Retina (tissue), 1 donor: ENCODE measurements around the gene KEL.
"Not testable (repeated sequence)": the region's sequence is repeated elsewhere in the genome, so short reads cannot be mapped to it uniquely, and the experiment has no call there.

Experiments
- DNase-seq: peaks from one replicate; pipeline ENCODE4 v3.0.0-alpha.2; 2016

Gene KEL, protein sequence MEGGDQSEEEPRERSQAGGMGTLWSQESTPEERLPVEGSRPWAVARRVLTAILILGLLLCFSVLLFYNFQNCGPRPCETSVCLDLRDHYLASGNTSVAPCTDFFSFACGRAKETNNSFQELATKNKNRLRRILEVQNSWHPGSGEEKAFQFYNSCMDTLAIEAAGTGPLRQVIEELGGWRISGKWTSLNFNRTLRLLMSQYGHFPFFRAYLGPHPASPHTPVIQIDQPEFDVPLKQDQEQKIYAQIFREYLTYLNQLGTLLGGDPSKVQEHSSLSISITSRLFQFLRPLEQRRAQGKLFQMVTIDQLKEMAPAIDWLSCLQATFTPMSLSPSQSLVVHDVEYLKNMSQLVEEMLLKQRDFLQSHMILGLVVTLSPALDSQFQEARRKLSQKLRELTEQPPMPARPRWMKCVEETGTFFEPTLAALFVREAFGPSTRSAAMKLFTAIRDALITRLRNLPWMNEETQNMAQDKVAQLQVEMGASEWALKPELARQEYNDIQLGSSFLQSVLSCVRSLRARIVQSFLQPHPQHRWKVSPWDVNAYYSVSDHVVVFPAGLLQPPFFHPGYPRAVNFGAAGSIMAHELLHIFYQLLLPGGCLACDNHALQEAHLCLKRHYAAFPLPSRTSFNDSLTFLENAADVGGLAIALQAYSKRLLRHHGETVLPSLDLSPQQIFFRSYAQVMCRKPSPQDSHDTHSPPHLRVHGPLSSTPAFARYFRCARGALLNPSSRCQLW

DNA sequence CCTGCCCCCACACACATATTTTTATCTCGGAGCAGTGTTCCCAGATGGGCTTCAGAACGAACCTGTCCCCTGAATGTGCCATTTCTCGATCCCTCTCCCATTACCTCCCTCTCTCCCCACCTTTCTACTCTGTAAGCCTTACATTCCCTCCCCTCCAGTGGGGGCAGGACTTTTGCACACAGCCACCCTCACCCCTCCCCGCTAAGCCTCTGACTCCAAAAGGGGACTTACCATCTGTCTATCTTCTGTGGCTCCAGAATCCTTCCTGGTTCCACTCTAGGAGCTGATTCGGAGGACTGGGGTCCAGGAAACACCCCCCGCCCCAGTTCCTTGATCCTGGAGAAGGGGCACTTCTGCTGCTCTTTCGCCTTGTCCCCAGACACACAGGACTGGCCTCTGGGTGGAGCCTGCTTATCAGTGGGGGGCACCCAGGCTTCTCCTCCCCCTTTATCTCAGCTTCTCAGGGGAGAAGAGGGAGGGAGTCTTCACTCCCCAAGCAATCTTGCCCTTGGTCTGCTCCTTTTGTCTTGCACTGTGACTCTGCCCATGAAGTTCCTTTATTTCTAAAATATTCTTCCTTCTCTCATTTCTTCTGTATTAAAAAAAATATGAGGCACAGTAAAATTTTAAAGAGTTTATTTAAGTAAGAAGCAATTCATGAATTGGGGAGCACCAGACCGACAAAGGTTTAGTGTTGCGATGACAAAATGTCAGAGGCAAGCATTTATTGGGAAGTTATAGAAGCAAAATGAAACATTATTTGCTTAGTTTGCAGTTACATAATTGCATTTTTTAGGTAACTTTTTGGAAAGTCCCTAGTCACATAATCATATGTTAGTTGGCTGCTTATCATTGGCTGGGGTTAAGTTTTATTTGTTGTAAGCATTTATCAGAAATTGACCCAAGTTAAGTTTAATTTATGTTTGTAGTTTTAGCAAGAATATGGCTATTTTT is at the start of gene KEL:
Gene KEL (minus strand): TSS at position 391 of the 954 bp plus-strand sequence. CDS start 157 bp downstream, at position 234.
- DNase-seq, result no peak

DNA sequence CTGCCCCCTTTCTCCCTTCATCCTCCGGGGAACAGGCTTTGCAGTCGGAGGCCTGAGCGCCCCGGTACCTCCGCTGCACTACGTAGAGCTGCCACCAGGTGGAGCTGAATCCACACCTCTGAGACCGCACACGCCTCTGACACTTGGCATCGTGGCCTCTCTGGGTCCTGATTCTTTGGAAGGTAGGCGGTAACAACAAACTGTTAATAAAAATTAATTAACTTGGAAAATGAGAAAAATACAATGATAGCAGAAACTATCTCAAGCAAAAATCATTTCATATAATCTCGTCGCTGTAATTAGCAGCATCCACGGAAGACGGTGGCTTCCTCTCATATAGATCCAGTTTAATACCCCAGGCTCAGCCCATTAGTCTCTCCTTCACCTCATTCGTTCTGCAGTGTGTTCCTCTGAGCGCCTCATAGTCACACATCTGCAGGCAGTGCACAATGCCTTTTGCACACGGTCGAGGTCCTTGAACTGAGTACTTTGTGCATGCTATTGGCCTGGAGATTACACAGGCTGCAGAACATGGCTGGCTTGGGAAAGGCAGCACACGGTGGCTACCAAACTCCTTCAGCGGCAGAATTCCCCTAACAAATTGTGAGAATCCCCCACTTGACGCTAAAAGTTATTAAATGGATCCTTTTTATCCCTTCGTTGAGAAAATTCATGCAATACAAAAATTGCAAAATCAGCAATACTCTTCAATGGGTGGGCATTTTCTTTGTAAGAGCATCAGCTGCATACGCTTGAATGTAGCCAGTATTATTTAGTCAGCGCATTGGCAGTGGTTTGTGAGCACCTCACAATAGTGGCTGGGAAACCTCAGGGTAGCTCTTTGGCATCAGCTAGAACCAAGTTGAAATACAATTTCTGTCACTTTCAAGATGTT is 46.1 kb upstream of the KEL start:
- DNase-seq, result peak; percentile 90

DNA sequence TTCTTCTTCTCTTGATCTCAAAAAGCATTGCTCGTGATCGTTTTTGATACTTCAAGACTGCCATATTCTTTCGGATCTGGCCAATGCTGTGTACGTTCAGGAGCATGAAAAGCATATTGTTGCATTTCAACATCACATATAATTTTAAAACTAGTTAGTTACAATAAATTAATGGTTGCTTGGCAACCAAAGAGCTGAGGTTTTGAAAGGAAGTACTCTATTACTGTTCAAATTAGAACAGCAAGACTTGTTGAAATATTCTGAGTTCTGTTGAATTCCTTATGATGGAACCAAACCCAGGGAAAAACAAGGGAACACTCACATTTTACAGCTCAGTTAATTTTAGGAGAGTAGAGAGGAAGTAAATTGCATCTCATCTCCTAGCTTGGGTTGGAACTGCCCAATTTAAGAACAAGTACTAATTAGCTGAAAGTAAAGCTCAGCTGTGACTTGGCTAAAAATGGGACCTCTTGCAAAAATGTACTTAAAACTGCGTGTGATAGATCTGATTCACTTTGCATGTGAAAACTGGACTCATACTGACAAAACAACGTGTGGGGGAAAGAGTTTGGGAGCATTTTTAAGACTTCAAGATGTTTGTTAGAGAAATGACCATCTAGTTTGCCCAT is 43.6 kb upstream of the KEL start:
- DNase-seq, result no peak

DNA sequence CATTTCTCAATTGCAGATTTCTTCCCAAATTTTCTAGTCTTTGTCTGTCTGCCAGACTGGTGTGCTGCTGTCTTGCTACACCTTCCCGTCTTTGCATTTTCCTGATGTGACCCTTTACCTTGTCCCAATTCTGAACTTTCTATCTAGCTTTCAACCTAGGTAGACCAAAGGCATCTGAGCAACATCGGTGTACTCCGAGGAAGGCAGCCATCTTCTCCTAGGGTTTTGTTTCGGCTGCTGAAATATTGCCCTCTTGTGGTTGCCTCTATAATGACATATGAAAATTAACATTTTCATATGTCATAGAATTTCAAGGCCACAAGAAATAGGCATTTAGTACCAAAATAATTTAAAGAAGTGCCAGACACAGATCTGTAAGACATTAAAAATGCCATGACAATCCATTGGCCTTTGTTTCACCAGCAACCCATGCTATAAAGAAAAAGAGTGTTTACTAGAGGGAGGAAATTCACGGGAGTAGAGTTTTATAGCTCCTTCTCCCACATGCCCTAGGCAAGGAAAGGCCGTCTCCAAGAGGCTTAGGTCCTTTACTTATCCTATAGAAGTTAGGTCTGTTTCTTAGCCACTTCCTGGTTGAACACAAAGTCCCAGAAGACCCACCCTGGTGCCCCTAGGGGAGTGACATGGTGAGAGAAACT is 41.4 kb upstream of the KEL start:
- peak; percentile 20 for DNase-seq

DNA sequence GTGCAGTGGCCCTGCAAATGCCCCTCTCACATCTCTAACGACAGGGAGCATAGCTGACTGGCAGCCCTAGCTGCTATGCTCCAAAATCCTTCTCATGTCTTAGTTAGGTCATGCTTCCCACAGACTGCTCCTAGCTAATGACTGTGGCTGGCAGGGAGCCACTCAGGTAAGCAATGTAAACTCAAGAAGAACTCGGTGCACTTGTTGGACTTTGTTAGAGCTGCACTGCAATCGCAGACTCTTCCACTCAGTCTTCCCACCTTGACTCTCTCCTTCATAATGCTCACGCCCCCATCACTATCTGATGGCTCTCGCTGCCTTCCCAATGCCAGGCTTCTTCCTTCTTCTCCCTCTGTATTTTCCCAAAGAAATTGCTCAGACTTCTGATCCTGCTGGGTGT is 40.7 kb upstream of the KEL start:
- DNase-seq, result no peak

DNA sequence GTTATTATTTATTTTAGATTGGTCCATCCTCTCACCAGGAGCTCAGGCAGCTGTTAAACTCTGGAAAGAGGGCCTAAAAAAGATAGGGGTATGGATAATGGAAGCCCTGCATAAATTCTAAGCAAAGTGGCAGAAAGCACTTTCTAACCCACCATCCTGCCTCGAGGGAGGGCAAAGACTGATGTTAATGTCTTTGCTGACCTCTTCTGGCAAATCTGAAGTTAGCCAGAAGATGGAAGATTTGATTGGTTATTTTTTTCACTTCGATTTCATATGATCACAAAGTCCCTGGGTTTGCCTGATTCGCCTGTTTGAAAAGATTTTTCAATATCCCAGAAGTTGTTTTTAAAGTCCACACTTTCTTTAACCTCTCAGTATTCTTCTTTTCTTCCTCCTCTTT is 39.9 kb upstream of the KEL start:
- DNase-seq, result no peak

DNA sequence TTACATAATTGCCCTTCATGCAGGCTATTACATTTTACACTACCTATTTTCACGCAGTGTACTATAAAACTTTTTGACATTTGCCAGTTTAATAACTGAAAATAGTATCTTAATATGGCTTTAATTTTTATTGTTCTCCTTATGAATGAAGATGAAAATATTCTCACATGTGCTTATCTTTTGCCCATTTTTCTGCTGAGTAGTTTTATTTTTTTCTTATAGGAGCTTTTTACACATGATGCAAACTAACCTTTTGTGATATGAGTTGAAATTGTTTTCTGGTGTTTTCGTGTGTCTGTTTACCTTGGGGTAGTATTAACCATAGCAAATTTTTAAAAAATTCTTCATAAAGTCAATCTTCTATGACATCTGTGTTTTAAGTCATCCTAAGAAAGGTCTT is 38.5 kb upstream of the KEL start:
- no peak for DNase-seq

DNA sequence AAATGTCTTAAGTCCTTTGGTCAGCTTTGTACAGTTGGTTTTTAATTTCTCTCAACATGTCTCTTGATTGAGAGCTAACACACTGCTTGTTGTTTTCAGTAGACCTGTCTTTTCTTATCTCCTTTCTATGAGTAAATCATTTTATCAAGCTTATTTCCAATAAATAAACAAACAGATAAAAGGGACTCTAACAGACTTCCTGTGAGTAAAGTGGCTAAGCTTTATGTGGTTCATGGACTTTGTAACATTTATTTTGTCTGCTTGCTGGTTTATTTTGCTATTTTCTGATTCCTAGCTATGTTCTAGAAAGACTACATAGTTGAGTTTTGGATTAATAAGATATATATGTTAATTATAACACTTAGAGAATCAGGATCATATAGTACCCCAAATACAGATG is 37.6 kb upstream of the KEL start:
- DNase-seq, result no peak

DNA sequence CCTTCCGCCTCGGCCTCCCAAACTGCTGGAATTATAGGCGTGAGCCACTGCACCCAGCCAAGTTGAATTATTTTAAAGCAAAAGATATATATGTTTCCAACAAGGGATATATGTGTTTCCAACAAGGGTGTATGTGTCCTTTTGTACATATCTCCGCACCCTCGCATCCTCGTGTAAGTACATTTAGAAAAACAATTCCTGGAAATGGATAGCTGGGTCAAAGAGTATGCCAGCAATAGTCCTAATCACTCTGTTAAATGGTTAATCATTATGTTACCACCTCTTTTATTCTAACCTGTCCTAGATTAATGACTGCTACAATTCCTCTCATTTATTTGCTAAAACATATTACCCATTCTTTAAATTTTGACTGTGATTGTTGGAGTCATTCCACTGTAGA is 36.8 kb upstream of the KEL start:
- no peak for DNase-seq

DNA sequence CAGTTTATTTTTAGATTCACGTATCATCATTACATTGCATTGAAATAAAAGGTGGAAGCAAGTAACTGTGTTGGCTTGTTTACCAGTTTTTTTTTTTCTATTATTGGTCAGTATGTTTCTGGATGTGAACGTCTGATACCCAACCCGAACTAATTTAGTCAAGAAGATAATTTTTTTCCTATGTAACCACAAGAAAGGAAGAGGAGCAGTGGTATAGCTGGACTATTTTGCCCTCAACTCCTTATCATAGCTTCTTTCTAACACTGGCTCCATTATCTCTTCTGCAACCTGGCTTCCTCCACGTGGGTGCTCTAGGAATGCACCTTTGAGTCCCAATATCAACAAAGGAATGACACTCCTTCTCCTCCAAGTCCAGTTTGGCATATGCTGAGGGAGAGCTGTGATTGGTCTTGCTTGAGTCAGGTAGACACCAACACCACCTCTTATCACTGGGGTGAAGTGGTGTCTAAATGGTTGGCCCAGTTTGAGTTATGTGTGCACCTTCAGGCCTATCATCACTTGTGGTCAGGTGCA is 35.4 kb upstream of the KEL start:
- no peak for DNase-seq

DNA sequence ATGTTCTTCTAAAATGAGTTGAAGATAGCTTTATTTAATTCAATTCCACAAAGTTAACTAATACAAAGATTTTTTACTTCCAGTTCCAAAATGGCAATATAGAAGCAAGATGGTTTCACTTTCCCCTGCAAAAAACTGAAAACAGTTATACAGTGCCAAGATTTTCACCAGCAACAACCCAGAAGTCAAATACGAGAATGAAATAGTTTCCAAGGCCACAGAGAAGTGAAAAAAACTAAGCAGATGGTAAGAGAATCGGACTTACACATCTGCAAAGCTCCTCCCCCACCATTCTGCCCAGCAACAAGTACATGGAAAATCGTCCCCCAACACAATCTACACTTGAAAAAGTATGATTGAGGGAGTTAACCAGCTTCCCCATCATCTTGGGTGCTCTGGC is 30.3 kb upstream of the KEL start:
- no peak for DNase-seq

DNA sequence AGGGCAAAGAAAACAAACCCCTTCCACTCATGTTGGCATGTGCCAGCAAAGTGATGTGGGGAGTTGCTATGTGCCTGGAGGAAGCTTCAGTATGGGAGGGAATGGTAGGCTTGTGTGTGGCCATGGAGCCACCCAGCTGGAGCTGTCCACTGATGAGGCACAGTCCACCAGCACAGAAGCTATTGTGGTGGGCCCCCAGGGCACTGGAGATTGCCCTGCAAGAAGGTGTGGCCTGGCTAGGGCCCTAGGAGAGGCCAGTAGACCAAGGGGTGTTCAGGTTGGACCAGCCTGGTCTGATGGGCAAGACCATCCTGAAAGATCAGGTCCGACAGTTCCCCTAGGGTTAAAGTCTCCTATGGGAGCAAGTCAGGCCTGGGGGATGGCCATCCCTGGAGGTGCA is 22.1 kb upstream of the KEL start:
- no peak for DNase-seq

DNA sequence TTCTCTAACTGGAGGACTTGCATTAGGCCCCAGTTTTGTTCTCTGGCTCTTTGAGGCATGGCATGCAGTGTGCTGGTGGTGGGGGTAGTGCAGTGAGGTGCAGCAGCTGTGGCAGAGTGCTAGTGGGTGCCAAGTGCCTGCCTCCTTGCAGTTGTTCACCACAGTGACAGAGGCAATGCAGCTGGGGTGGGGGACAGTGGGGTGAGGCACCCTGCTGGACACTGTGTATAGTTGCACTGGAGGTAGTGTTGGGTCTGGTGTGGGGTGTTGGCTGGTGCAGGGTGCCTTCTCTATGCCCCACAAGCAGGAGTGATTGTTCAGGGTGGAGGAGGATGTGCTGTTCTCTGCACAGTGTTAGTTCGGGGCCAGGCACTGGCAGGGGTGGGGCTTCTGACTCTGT is 21.7 kb upstream of the KEL start:
- DNase-seq, result no peak

DNA sequence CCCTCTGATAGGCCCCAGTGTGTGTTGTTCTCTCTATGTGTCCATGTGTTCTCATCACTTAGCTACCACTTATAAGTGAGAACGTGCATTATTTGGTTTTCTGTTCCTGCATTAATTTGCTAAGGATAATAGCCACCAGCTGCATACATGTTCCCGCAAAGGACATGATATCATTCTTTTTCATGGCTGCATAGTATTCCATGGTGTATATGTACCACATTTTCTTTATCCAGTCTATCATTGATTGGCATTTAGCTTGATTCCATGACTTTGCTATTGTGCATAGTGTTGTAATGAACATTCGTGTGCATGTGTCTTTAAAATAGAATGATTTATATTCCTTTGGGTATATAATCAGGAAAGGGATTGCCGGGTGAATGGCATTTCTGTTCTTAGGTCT is 16.2 kb upstream of the KEL start:
- DNase-seq, result not testable (repeated sequence)

DNA sequence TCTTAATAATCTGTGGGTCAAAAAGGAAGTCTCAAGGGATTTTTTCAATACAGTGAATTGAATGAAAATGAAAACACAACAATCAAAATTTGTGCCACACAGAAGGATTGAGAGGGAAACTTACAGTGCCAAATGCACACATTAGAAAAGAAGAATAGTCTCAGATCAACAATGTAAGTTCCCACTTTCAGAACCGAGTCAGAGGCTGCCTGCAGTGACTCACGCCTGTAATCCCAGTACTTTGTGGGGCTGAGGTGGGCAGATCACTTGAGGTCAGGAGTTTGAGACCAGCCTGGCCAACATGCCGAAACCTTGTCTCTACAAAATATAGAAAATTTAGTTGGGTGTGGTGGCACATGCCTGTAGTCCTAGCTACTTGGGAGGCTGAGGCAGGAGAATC is 12.5 kb upstream of the KEL start:
- DNase-seq, result no peak

DNA sequence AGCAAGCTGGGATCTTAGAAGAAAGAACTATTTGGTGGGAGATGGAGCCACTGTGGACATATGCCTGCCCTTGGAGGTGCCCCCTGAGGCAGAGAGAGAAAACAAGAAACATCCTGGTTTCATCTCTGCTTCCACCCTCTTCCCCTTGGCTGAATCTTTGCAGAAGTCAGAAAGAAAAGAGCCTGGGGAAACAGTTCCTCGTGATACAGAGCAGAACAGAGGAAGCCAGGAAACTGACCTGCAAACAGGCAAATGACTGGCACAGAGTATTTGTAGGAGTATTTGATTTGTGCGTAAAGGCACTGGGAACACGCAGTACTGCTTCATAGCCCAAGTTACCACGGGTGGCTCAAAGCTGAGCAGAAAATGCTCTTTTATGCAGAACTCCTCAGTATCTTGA is 7.0 kb upstream of the KEL start:
- DNase-seq, result no peak

DNA sequence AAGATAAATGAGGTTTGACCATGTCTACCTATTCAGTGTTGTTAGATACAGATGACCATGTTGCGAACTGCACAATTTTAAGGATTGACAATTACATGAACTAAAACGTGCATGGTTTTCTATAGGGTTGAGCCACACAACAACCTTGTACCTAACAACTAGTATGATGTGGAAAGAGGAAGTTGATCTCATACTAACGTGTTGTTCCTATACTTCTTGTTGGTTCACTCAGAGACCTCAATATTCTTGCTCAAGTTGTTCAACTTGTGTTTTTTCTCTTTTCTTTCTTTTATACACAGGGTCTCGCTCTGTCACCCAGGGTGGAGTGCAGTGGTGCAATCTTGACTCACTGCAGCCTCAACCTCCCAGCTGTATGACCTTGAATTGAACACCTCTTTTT is 6.1 kb upstream of the KEL start:
- no peak for DNase-seq

DNA sequence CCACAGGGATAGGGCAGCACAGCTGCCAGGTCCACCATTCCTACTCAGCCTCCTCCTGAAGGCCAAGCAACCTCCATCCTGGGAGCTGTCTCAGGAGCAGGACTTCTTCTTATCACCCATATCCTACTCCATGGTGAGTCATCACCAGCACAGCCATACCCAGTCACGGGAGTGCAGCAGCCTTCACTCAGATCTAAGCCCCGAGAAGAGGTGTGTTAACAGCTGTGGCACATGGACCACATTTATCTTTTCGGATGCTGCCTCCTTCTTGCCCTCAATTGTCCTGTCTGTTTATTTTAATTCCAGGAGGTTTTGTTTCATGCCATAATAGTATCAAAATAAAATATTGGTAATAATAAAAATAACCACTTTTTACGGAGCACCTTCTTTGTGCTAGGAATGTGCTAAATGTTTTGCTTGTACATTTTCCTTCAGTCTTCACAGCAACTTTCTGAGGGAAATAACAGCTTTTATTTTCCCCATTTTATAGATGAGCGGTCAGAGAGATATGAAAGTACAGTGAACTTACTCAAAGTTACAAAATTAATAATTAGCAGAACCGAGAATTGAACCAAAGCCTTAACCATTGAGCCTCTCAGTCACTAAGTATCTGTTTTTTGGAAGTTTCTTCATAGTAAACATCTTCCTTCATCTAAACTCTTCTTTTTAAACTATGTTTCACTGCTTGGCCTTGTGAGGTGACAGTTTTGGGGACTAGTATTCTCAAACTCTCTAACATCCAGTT is 2.5 kb upstream of the KEL start:
- DNase-seq, result no peak

DNA sequence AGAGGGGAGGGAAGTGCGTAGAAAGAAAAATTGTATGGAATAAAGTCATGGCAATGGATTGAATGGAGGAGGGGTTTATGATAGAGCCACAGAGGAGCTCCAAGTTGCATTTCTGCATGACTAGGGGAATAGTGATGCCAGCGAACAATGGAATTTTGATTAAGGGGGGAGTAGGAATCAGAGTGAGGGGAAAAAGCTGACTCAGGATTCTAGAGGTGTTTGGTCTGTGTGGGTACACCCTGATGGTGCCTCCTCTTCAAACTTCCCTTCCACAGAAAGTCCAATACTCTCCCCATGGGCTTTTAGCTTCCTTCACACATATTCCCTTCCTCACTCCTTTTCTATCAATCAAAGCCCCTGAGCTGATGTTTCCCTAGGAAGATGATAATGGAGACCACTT is 1.8 kb upstream of the KEL start:
- no peak for DNase-seq

DNA sequence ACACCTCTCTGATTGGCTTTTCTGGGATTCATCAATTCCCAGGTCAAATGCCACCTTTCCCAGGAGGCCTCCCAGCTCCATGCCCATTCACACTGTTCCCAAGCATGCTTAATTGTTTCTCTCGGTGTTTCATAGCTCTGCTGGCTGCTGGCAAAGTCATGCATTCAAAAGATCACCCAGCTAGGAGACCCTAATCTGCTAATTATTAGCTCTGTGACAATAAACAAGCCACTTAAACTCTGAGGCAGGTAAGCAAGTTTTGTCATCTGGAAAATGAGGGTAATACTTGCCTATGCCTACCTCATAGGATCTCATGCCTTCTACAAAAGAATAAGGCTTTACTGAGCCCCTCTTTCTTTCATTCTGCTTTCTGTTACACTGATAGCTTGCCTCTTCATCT is 828 bp upstream of the KEL start:
- no peak for DNase-seq
